IMR-90 (cell line): ENCODE results near the gene CEP170. TPM values are rescaled to one million over a fixed set of nuclear protein-coding genes. Genes with fewer than 3 reads are reported as not detected.
"Not testable (repeated sequence)": the region's sequence is repeated elsewhere in the genome, so short reads cannot be mapped to it uniquely, and the experiment has no call there.

Experiments used
- ATAC-seq: fragments of 200-7000 bp; cut with Tn5 transposase; 2 replicates; pipeline ENCODE4 v1.9.1; 2020; ENCODE audit warnings: low read depth, mild to moderate bottlenecking, moderate library complexity
- BruUV-seq: library from RNA; stranded (reverse); fragments of 400-500 nt; replicated peaks from 2 replicates; lab custom pipeline; 2021; lab: Mats Ljungman, UMichigan
- CTCF ChIA-PET: fragments of 300-600 bp; formaldehyde crosslinking; extraction: SDS; loops from one replicate; lab custom pipeline; 2021; ENCODE audit warnings: antibody characterized with exemption; lab: Yijun Ruan, JAX
- POLR2A ChIA-PET: fragments of 300-600 bp; sonication (Branson Sonifier 250); formaldehyde crosslinking; loops from one replicate; lab custom pipeline; 2022; ENCODE audit warnings: antibody characterized with exemption; ENCODE audit not compliant: unreplicated experiment; lab: Charles Lee
- DNase-seq: peaks from one replicate; pipeline ENCODE4 v3.0.0; 2013
- H2AFZ ChIP-seq: replicated peaks from 2 replicates; pipeline ENCODE3; 2013; ENCODE audit warnings: low read length, mild to moderate bottlenecking; ENCODE audit not compliant: poor library complexity
- H2AK5ac ChIP-seq: 2 replicates; pipeline ENCODE4 v1.6.1; 2013; ENCODE audit warnings: low read depth, low read length, inconsistent platforms
- H2AK9ac ChIP-seq: replicated peaks from 2 replicates; pipeline ENCODE3; 2013; ENCODE audit warnings: mild to moderate bottlenecking, low read depth, low read length, moderate library complexity; ENCODE audit not compliant: poor library complexity
- H2BK120ac ChIP-seq: 2 replicates; pipeline ENCODE4 v1.6.1; 2013; ENCODE audit warnings: low read depth, low read length, inconsistent platforms
- H2BK15ac ChIP-seq: 3 replicates; pipeline ENCODE4 v1.6.1; 2013; ENCODE audit warnings: low read depth, low read length, inconsistent platforms
- H2BK20ac ChIP-seq: 2 replicates; pipeline ENCODE4 v1.6.1; 2013; ENCODE audit warnings: low read depth, mild to moderate bottlenecking, inconsistent platforms, low read length, moderate library complexity
- H2BK5ac ChIP-seq: 2 replicates; pipeline ENCODE4 v1.6.1; 2013; ENCODE audit warnings: mild to moderate bottlenecking, low read depth, low read length, inconsistent platforms; ENCODE audit not compliant: poor library complexity, severe bottlenecking
- H3K14ac ChIP-seq: replicated peaks from 2 replicates; pipeline ENCODE4 v1.6.1; 2013; ENCODE audit warnings: low read depth, low read length, inconsistent platforms
- H3K18ac ChIP-seq: 2 replicates; pipeline ENCODE4 v1.6.1; 2013; ENCODE audit warnings: low read depth, low read length, control low read depth
- H3K23ac ChIP-seq: 2 replicates; pipeline ENCODE4 v1.6.1; 2013; ENCODE audit warnings: low read depth, low read length, inconsistent platforms
- H3K27ac ChIP-seq: 2 replicates; pipeline ENCODE4 v1.5.1; 2013; ENCODE audit warnings: mild to moderate bottlenecking, control low read depth, low read length; ENCODE audit not compliant: insufficient read depth
- H3K27me3 ChIP-seq: 2 replicates; pipeline ENCODE4 v1.6.1; 2013; ENCODE audit warnings: low read length; ENCODE audit not compliant: control insufficient read depth, insufficient read depth
- H3K36me3 ChIP-seq: 2 replicates; pipeline ENCODE4 v1.6.1; 2013; ENCODE audit warnings: low read length, mixed read lengths; ENCODE audit not compliant: control insufficient read depth, insufficient read depth
- H3K4ac ChIP-seq: 2 replicates; pipeline ENCODE4 v1.6.1; 2013; ENCODE audit warnings: low read depth, low read length, inconsistent platforms
- H3K4me1 ChIP-seq: 2 replicates; pipeline ENCODE4 v1.6.1; 2013; ENCODE audit warnings: low read length, mixed read lengths; ENCODE audit not compliant: control insufficient read depth, insufficient read depth
- H3K4me2 ChIP-seq: 2 replicates; pipeline ENCODE4 v1.6.1; 2013; ENCODE audit warnings: low read depth, mild to moderate bottlenecking, control low read depth, low read length, moderate library complexity
- H3K4me3 ChIP-seq: 2 replicates; pipeline ENCODE4 v1.5.1; 2013; ENCODE audit warnings: low read depth, mild to moderate bottlenecking, control low read depth, low read length, moderate library complexity; ENCODE audit not compliant: insufficient read depth
- H3K56ac ChIP-seq: 2 replicates; pipeline ENCODE4 v1.6.1; 2013; ENCODE audit warnings: low read length, inconsistent platforms; ENCODE audit not compliant: insufficient read depth; ENCODE audit errors: extremely low read depth
- H3K79me1 ChIP-seq, 2 experiments: 2 replicates each; pipeline ENCODE4 v1.6.1; 2013; ENCODE audit warnings: low read length in 2 of 2, inconsistent platforms in 1 of 2, low read depth in 1 of 2
- H3K9ac ChIP-seq: 2 replicates; pipeline ENCODE4 v1.6.1; 2013; ENCODE audit warnings: low read depth, low read length, control low read depth
- H3K9me1 ChIP-seq: 2 replicates; pipeline ENCODE4 v1.6.1; 2013; ENCODE audit warnings: low read length, inconsistent platforms; ENCODE audit not compliant: insufficient read depth
- H3K9me3 ChIP-seq: 2 replicates; pipeline ENCODE4 v1.6.1; 2013; ENCODE audit warnings: low read length; ENCODE audit not compliant: control insufficient read depth, insufficient read depth
- H4K20me1 ChIP-seq: 2 replicates; pipeline ENCODE4 v1.6.1; 2013; ENCODE audit warnings: low read length, inconsistent platforms; ENCODE audit not compliant: insufficient read depth
- H4K5ac ChIP-seq: 2 replicates; pipeline ENCODE4 v1.6.1; 2013; ENCODE audit warnings: mild to moderate bottlenecking, low read depth, low read length, control low read depth
- H4K8ac ChIP-seq, 2 experiments: 2 replicates each; pipeline ENCODE4 v1.6.1; 2013; ENCODE audit warnings: low read depth in 2 of 2, low read length in 2 of 2, control low read depth in 1 of 2, inconsistent platforms in 1 of 2
- H4K91ac ChIP-seq: 2 replicates; pipeline ENCODE4 v1.6.1; 2013; ENCODE audit warnings: low read depth, low read length, inconsistent platforms; ENCODE audit not compliant: insufficient read depth
- MAFK ChIP-seq: IDR thresholded peaks from 2 replicates; pipeline ENCODE4 v1.6.1; 2012; ENCODE audit warnings: low read depth, low read length, improper control_type of control experiment
- WGBS, 2 experiments: methylation state at CpG; one replicate each; pipeline versions ENCODE4 v1.1.5 to v1.1.7; 2013; ENCODE audit warnings: missing lambda C conversion rate in 2 of 2; ENCODE audit not compliant: insufficient read length in 1 of 2; ENCODE audit errors: extremely low coverage in 2 of 2; 5-methylcytosine and 5-hydroxymethylcytosine counted together
- dilution Hi-C: fragments of 300-500 bp; cut with HindIII; formaldehyde crosslinking; loops from one replicate; pipeline ENCODE4 v1.14.3; 2018; ENCODE audit warnings: low sequenced_read_pairs; ENCODE audit not compliant: unreplicated experiment
- in situ Hi-C: fragments of 300-500 bp; cut with MboI; formaldehyde crosslinking; loops from 3 replicates; pipeline ENCODE4 v1.14.3; 2019; ENCODE audit warnings: low sequenced_read_pairs, inconsistent platforms, mixed read lengths
- intact Hi-C: fragments of 100-400 bp; cut with micrococcal nuclease; formaldehyde crosslinking; loops from 2 replicates; pipeline ENCODE4 v1.10.0; 2022
- polyA plus RNA-seq, 3 experiments: library from polyadenylated mRNA; depleted of rRNA; stranded (reverse); fragments of >200 nt; gene quantifications; 2 replicates each; pipeline ENCODE4 v1.2.3, GENCODE V29; 2012; ENCODE audit warnings: low replicate concordance in 1 of 3
- total RNA-seq: library from RNA; depleted of rRNA; stranded (reverse); fragments of >200 nt; gene quantifications from 2 replicates; pipeline ENCODE4 v1.2.3, GENCODE V29; 2012

Gene CEP170
- total and polyA plus RNA-seq, 2 of the 4 experiments (the other 2 are of a cell fraction), result 65.8 to 151 TPM

DNA sequence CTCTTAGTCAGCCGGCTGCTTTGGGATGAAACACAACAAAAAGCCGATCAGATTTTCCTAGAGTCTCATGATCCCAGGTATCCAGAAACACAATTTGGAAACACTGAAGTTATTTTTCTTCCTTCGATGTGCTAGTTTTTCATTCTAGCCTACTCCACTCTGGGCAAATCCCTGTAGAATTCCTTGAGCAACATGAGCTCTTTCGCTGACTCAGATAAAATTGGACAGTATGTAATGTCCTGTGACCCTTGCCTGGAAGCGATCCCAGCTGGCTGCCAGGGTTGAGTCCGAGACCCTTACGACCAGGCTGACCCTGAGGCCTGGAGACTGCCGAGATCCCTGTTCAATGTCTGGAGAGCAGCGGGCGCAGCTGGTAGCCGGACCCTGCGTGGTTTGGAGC lies 147.9 kb downstream of the CEP170 start:
- H3K27ac ChIP-seq, H3K4me3 ChIP-seq, H3K23ac ChIP-seq, H2BK120ac ChIP-seq, H3K9ac ChIP-seq, H3K36me3 ChIP-seq, CTCF ChIA-PET, H3K79me1 ChIP-seq, H4K8ac ChIP-seq, H3K18ac ChIP-seq, H4K20me1 ChIP-seq, H2AK9ac ChIP-seq, H3K14ac ChIP-seq, H2BK15ac ChIP-seq, H2AFZ ChIP-seq, H2AK5ac ChIP-seq, in situ Hi-C loops, BruUV-seq, H2BK5ac ChIP-seq, H3K4me2 ChIP-seq, H3K4ac ChIP-seq, H3K27me3 ChIP-seq, H4K5ac ChIP-seq, POLR2A ChIA-PET, H3K56ac ChIP-seq, H4K91ac ChIP-seq, DNase-seq, H3K9me1 ChIP-seq, dilution Hi-C loops, ATAC-seq, intact Hi-C loops, H3K9me3 ChIP-seq, H3K4me1 ChIP-seq, H2BK20ac ChIP-seq: not testable (repeated sequence)
- WGBS, 2 experiments, result 75% methylated on average over 6 of the region's 12 CpGs; no CpG with 5 or more reads in 1 of the 2 experiments
- TF ChIP-seq MAFK, result peak; percentile 61

DNA sequence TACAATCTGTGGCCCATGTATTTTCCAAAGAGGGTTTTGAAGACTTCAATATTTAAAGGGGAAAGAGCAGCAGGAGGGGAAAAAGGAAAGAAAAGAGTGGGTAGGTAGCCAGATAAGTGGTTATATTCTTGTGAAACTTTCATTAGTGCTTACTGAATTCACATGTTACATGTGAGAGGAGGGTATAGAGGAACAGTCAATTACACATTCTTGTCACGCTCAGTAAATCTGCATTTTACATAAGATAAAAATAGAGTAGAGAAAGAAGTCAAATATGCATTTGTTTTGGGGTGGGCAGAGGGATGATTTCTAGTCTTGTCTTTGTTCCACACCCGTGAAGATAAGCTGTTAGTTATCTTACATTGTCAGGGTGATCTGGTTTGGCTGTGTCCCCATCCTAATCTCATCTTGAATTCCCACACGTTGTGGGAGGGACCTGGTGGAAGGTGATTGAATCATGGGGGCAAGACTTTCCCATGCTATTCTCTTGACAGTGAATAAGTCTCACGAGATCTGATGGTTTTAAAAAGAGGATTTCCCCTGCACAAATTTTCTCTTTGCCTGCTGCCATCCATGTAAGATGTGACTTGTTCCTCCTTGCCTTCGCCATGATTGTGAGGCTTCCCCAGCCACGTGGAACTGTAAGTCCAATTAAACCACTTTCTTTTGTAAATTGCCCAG lies 149.3 kb downstream of the CEP170 start:
- H3K4me1 ChIP-seq, DNase-seq, POLR2A ChIA-PET, CTCF ChIA-PET, intact Hi-C loops, H3K36me3 ChIP-seq, ATAC-seq, H2BK20ac ChIP-seq, H3K18ac ChIP-seq, H3K9me1 ChIP-seq, H2BK120ac ChIP-seq, H4K8ac ChIP-seq, H3K27me3 ChIP-seq, H3K23ac ChIP-seq, H2BK15ac ChIP-seq, H3K27ac ChIP-seq, H3K56ac ChIP-seq, in situ Hi-C loops, H3K4me2 ChIP-seq, BruUV-seq, H2AFZ ChIP-seq, H2BK5ac ChIP-seq, H2AK9ac ChIP-seq, H4K20me1 ChIP-seq, H3K9me3 ChIP-seq, H3K79me1 ChIP-seq, H4K5ac ChIP-seq, H3K4ac ChIP-seq, H4K91ac ChIP-seq, dilution Hi-C loops, H2AK5ac ChIP-seq, H3K4me3 ChIP-seq, H3K14ac ChIP-seq, H3K9ac ChIP-seq: not testable (repeated sequence)
- no CpG with 5 or more reads among the region's 6 CpGs for WGBS, 2 experiments
